CD8-positive, alpha-beta memory T cell (primary cell): ENCODE data around the gene SNAP91. TPM values are rescaled to one million over a fixed set of nuclear protein-coding genes. Genes with fewer than 3 reads are reported as not detected.
"Not testable (repeated sequence)": the region's sequence is repeated elsewhere in the genome, so short reads cannot be mapped to it uniquely, and the experiment has no call there.

Experiments
- CTCF ChIA-PET: fragments of 350-600 bp; sonication (Branson Sonifier 250); formaldehyde crosslinking; loops from one replicate; lab custom pipeline; 2021; ENCODE audit warnings: antibody characterized with exemption; lab: Charles Lee
- POLR2A ChIA-PET: fragments of 350-600 bp; sonication (Branson Sonifier 250); formaldehyde crosslinking; loops from one replicate; lab custom pipeline; 2021; ENCODE audit warnings: antibody characterized with exemption; lab: Charles Lee
- DNase-seq, 5 donors: peaks; one replicate each; pipeline versions ENCODE4 v3.0.0 to v3.0.0-alpha.2; 2020 to 2022; ENCODE audit warnings: mixed read lengths in 1 of 5
- H3K27ac ChIP-seq: one replicate; pipeline ENCODE4 v1.7.0; 2013; ENCODE audit warnings: low read depth, mild to moderate bottlenecking, low read length, moderate library complexity
- H3K27me3 ChIP-seq: 2 replicates; pipeline ENCODE4 v1.7.0; 2013; ENCODE audit warnings: low read length, mild to moderate bottlenecking; ENCODE audit not compliant: insufficient read depth, poor library complexity, severe bottlenecking
- H3K36me3 ChIP-seq: 2 replicates; pipeline ENCODE4 v1.7.0; 2013; ENCODE audit warnings: mild to moderate bottlenecking, low read length, moderate library complexity; ENCODE audit not compliant: insufficient read depth
- H3K4me1 ChIP-seq: 2 replicates; pipeline ENCODE4 v1.7.0; 2013; ENCODE audit warnings: mild to moderate bottlenecking, low read length, moderate library complexity; ENCODE audit not compliant: insufficient read depth
- H3K4me3 ChIP-seq: 2 replicates; pipeline ENCODE4 v1.7.0; 2013; ENCODE audit warnings: mild to moderate bottlenecking, low read length
- H3K9me3 ChIP-seq: 2 replicates; pipeline ENCODE4 v1.7.0; 2013; ENCODE audit warnings: mild to moderate bottlenecking, low read length
- H3K27ac Mint-ChIP-seq, 8 donors: one replicate each; pipeline ENCODE4 v1.8.0; 2020 to 2021; ENCODE audit warnings: mixed read lengths in 8 of 8, mild to moderate bottlenecking in 6 of 8, inconsistent platforms in 3 of 8, moderate library complexity in 3 of 8
- H3K27me3 Mint-ChIP-seq, 2 donors: one replicate each; pipeline ENCODE4 v1.8.0; 2020 to 2021; ENCODE audit warnings: mixed read lengths in 2 of 2, mild to moderate bottlenecking in 1 of 2, moderate library complexity in 1 of 2
- H3K36me3 Mint-ChIP-seq, 3 donors: one replicate each; pipeline ENCODE4 v1.8.0; 2020 to 2021; ENCODE audit warnings: mixed read lengths in 3 of 3, inconsistent platforms in 1 of 3, mild to moderate bottlenecking in 1 of 3
- H3K4me1 Mint-ChIP-seq, 3 donors: one replicate each; pipeline ENCODE4 v1.8.0; 2020 to 2021; ENCODE audit warnings: mixed read lengths in 3 of 3, inconsistent platforms in 1 of 3, mild to moderate bottlenecking in 1 of 3
- H3K4me3 Mint-ChIP-seq, 7 donors: one replicate each; pipeline ENCODE4 v1.8.0; 2020 to 2021; ENCODE audit warnings: mixed read lengths in 7 of 7, mild to moderate bottlenecking in 6 of 7, moderate library complexity in 4 of 7, inconsistent platforms in 2 of 7
- H3K9me3 Mint-ChIP-seq, 5 donors: one replicate each; pipeline ENCODE4 v1.8.0; 2020 to 2022; ENCODE audit warnings: mixed read lengths in 5 of 5, mild to moderate bottlenecking in 3 of 5, moderate library complexity in 2 of 5, inconsistent platforms in 1 of 5
- polyA plus RNA-seq: library from polyadenylated mRNA; unstranded; fragments of 300-500 nt; fragmentation: Illumina TruSeq; gene quantifications from one replicate; pipeline ENCODE4 v1.2.3, GENCODE V29; 2021
- total RNA-seq, 2 experiments: library from RNA; stranded (reverse); gene quantifications; one replicate each; pipeline ENCODE4 v1.2.3, GENCODE V29; 2021

SNAP91 gene
- total and polyA plus RNA-seq, 3 experiments from 2014 or later, result not detected

- H3K27ac Mint-ChIP-seq, H3K4me1 ChIP-seq, CTCF ChIA-PET, H3K4me1 Mint-ChIP-seq, H3K9me3 ChIP-seq, H3K4me3 ChIP-seq, H3K27me3 Mint-ChIP-seq, H3K27me3 ChIP-seq, DNase-seq, H3K36me3 ChIP-seq, H3K4me3 Mint-ChIP-seq, H3K36me3 Mint-ChIP-seq, H3K9me3 Mint-ChIP-seq, POLR2A ChIA-PET, H3K27ac ChIP-seq: not testable (repeated sequence)
These were observed 79.0 kb downstream of the SNAP91 start for GRCh38 chr6:83629908-83630307.

GRCh38 chr6:83615025-83615999 lies 93.6 kb downstream of the SNAP91 start:
- Mint-ChIP-seq H3K4me3 (no peak overlapping the region), H3K27ac (no peak overlapping the region), H3K27me3 (no peaks in the 10 kb centered on the region), H3K36me3 (no peaks in the 10 kb centered on the region), H3K9me3 (no peaks in the 10 kb centered on the region), H3K4me1 (no peaks in the 10 kb centered on the region)
- ChIA-PET CTCF (interaction anchor here (1.3 kb wide), 1 partner anchor 1708 kb away, joined by 10 read pairs; no protein-coding TSS in a partner anchor), POLR2A (no interaction called here)
- Histone ChIP-seq H3K27ac (no peak overlapping the region), H3K27me3 (no peaks in the 10 kb centered on the region), H3K4me3 (no peak overlapping the region), H3K9me3 (no peaks in the 10 kb centered on the region), H3K36me3 (no peaks in the 10 kb centered on the region), H3K4me1 (no peaks in the 10 kb centered on the region)
- peak in 1 of 5 donors; percentile 7 for DNase-seq

- H3K4me3 ChIP-seq, result no peak overlapping the region
- Mint-ChIP-seq H3K27ac (no peak overlapping the region), H3K4me1 (no peaks in the 10 kb centered on the region), H3K4me3 (no peak overlapping the region), H3K9me3 (no peaks in the 10 kb centered on the region), H3K36me3 (no peaks in the 10 kb centered on the region), H3K27me3 (peaks cover 0 to 3% of the 10 kb centered on the region in 2 donors)
- no peaks in the 10 kb centered on the region for H3K27me3 ChIP-seq
- POLR2A ChIA-PET, result no interaction called here
- H3K9me3 ChIP-seq, result no peaks in the 10 kb centered on the region
- H3K27ac ChIP-seq, result no peak overlapping the region
- no peak for DNase-seq
- CTCF ChIA-PET, result no interaction called here
- no peaks in the 10 kb centered on the region for H3K4me1 ChIP-seq
- no peaks in the 10 kb centered on the region for H3K36me3 ChIP-seq
These were observed 95.5 kb downstream of the SNAP91 start for GRCh38 chr6:83613378-83613777.

GRCh38 chr6:83609248-83609647 lies 99.7 kb downstream of the SNAP91 start:
- H3K9me3 ChIP-seq, result no peaks in the 10 kb centered on the region
- H3K27ac ChIP-seq, result no peak overlapping the region
- H3K4me1 Mint-ChIP-seq, result no peaks in the 10 kb centered on the region
- DNase-seq, result no peak
- no peaks in the 10 kb centered on the region for H3K27me3 ChIP-seq
- H3K36me3 ChIP-seq, result no peaks in the 10 kb centered on the region
- ChIA-PET POLR2A (no interaction called here), CTCF (no interaction called here)
- H3K27me3 Mint-ChIP-seq, result peaks cover 0 to 6% of the 10 kb centered on the region in 2 donors
- no peaks in the 10 kb centered on the region for H3K36me3 Mint-ChIP-seq
- no peaks in the 10 kb centered on the region for H3K4me1 ChIP-seq
- H3K27ac Mint-ChIP-seq, result no peak overlapping the region
- no peak overlapping the region for H3K4me3 Mint-ChIP-seq
- no peak overlapping the region for H3K4me3 ChIP-seq
- no peaks in the 10 kb centered on the region for H3K9me3 Mint-ChIP-seq

- Mint-ChIP-seq H3K27ac (no peak overlapping the region), H3K27me3 (peaks cover 0 to 10% of the 10 kb centered on the region in 2 donors), H3K4me3 (no peak overlapping the region), H3K9me3 (peaks cover 0 to 3% (median 0%) of the 10 kb centered on the region in 5 donors), H3K36me3 (no peaks in the 10 kb centered on the region), H3K4me1 (no peaks in the 10 kb centered on the region)
- POLR2A ChIA-PET, result interaction anchor here (0.7 kb wide), 1 partner anchor 55 kb away, joined by 3 read pairs; no protein-coding TSS in a partner anchor
- Histone ChIP-seq H3K4me3 (no peak overlapping the region), H3K36me3 (no peaks in the 10 kb centered on the region), H3K27me3 (no peaks in the 10 kb centered on the region), H3K9me3 (no peaks in the 10 kb centered on the region), H3K4me1 (no peaks in the 10 kb centered on the region), H3K27ac (no peak overlapping the region)
- CTCF ChIA-PET, result no interaction called here
- no peak for DNase-seq
These were observed 103.4 kb downstream of the SNAP91 start for GRCh38 chr6:83605517-83605916.

- CTCF ChIA-PET, result no interaction called here
- H3K36me3 Mint-ChIP-seq, result no peaks in the 10 kb centered on the region
These were observed 105.3 kb downstream of the SNAP91 start for GRCh38 chr6:83603551-83603950.

GRCh38 chr6:83601119-83601518 lies 107.8 kb downstream of the SNAP91 start:
- Histone ChIP-seq H3K9me3 (no peaks in the 10 kb centered on the region), H3K4me1 (no peaks in the 10 kb centered on the region), H3K27me3 (no peaks in the 10 kb centered on the region), H3K36me3 (no peaks in the 10 kb centered on the region), H3K4me3 (no peak overlapping the region), H3K27ac (no peak overlapping the region)
- Mint-ChIP-seq H3K27me3 (peaks cover 0 to 4% of the 10 kb centered on the region in 2 donors), H3K9me3 (peaks cover 0 to 3% (median 0%) of the 10 kb centered on the region in 5 donors), H3K36me3 (no peaks in the 10 kb centered on the region), H3K4me3 (no peak overlapping the region), H3K4me1 (no peaks in the 10 kb centered on the region), H3K27ac (no peak overlapping the region)
- ChIA-PET CTCF (no interaction called here), POLR2A (no interaction called here)
- no peak for DNase-seq

More at GRCh38 chr6:83603551-83603950, 105.3 kb downstream of the SNAP91 start:
- Mint-ChIP-seq H3K9me3 (peaks cover 0 to 3% (median 0%) of the 10 kb centered on the region in 5 donors), H3K4me3 (no peak overlapping the region), H3K27me3 (peaks cover 0 to 7% of the 10 kb centered on the region in 2 donors), H3K4me1 (no peaks in the 10 kb centered on the region), H3K27ac (no peak overlapping the region)
- Histone ChIP-seq H3K27ac (no peak overlapping the region), H3K9me3 (no peaks in the 10 kb centered on the region), H3K4me3 (no peak overlapping the region), H3K27me3 (no peaks in the 10 kb centered on the region), H3K4me1 (no peaks in the 10 kb centered on the region), H3K36me3 (no peaks in the 10 kb centered on the region)
- POLR2A ChIA-PET, result no interaction called here
- no peak for DNase-seq

- Histone ChIP-seq H3K9me3 (no peaks in the 10 kb centered on the region), H3K27me3 (no peaks in the 10 kb centered on the region), H3K27ac (no peak overlapping the region), H3K4me3 (no peak overlapping the region), H3K4me1 (no peaks in the 10 kb centered on the region), H3K36me3 (no peaks in the 10 kb centered on the region)
- Mint-ChIP-seq H3K4me3 (no peak overlapping the region), H3K27ac (no peak overlapping the region), H3K36me3 (no peaks in the 10 kb centered on the region), H3K9me3 (peaks cover 0 to 3% (median 0%) of the 10 kb centered on the region in 5 donors), H3K27me3 (peaks cover 0 to 4% of the 10 kb centered on the region in 2 donors), H3K4me1 (no peaks in the 10 kb centered on the region)
- POLR2A ChIA-PET, result no interaction called here
- DNase-seq, result no peak
- CTCF ChIA-PET, result no interaction called here
These were observed 108.4 kb downstream of the SNAP91 start for GRCh38 chr6:83600459-83600858.
